NT2/D1 (cell line): ENCODE data around the gene PARL.

Experiments used
- DNase-seq: peaks from one replicate; pipeline ENCODE4 v3.0.0-alpha.2; 2011; ENCODE audit warnings: low read depth, low spot score
- H3K27me3 ChIP-seq: 2 replicates; pipeline ENCODE4 v1.6.0; 2011; ENCODE audit warnings: mild to moderate bottlenecking; ENCODE audit not compliant: insufficient read length, insufficient read depth
- H3K36me3 ChIP-seq: 2 replicates; pipeline ENCODE4 v1.6.1; 2011; ENCODE audit warnings: mild to moderate bottlenecking, low read length, mixed read lengths; ENCODE audit not compliant: insufficient read depth, insufficient read length
- H3K4me1 ChIP-seq: 2 replicates; pipeline ENCODE4 v1.5.1; 2011; ENCODE audit not compliant: insufficient read depth, insufficient read length
- H3K4me3 ChIP-seq: 2 replicates; pipeline ENCODE4 v1.5.1; 2011; ENCODE audit warnings: low read depth; ENCODE audit not compliant: insufficient read length
- H3K9ac ChIP-seq: 2 replicates; pipeline ENCODE4 v1.6.0; 2011; ENCODE audit warnings: low read depth; ENCODE audit not compliant: insufficient read length
- H3K9me3 ChIP-seq: 2 replicates; pipeline ENCODE4 v1.5.1; 2011; ENCODE audit warnings: mild to moderate bottlenecking, low read length; ENCODE audit not compliant: insufficient read depth
- SUZ12 ChIP-seq: IDR thresholded peaks from 2 replicates; pipeline ENCODE4 v1.6.1; 2011; ENCODE audit not compliant: insufficient read length, insufficient read depth; ENCODE audit errors: extremely low read depth
- YY1 ChIP-seq: IDR thresholded peaks from 2 replicates; pipeline ENCODE4 v1.6.1; 2011; ENCODE audit not compliant: insufficient read length, insufficient read depth
- ZNF274 ChIP-seq: IDR thresholded peaks from 2 replicates; pipeline ENCODE4 v1.6.1; 2011; ENCODE audit warnings: mild to moderate bottlenecking, low read depth, low read length

PARL gene, protein sequence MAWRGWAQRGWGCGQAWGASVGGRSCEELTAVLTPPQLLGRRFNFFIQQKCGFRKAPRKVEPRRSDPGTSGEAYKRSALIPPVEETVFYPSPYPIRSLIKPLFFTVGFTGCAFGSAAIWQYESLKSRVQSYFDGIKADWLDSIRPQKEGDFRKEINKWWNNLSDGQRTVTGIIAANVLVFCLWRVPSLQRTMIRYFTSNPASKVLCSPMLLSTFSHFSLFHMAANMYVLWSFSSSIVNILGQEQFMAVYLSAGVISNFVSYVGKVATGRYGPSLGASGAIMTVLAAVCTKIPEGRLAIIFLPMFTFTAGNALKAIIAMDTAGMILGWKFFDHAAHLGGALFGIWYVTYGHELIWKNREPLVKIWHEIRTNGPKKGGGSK

DNA sequence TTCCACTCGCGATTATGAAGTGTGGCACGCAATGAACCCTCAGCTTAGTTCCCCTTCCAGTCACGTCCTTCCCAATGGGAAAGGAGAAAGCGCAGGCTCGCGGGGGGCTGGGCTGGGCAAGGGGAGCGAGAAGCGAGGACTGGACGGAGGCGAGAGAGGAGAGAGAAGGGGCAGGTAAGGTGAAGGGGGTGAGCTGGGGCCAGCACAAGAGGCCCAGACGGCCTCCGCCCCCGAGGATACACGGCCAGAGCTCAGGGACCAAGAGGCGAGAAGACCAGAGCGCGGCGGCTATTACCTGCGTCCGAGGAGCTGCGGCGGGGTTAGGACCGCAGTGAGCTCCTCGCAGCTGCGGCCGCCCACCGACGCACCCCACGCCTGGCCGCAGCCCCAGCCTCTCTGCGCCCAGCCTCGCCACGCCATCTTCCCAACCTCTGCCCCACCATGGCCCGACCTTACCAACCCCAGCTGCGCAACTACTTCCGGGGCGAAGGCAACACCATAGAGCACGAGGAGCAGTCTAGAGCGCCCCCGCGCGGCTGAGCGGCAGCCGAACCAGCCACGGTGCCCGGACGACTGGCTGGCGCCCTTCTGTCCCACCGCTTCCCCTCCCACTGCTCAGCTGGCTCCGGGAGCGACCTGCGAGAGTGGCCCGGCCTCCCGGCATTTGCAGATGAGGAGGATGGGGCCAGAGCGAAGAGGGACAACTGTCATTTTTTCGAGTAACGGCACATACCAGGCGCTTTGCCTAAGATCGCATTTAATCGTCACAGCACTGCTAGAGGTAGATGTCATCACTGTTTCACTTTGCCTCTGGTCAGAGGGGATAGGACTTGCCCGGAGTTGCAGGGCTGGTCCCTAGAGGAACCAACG lies at the start of gene PARL:
Gene PARL, minus strand, starts transcription at position 454 of the 870 bp plus-strand sequence. Its CDS starts 34 bp downstream, at position 420.
- Histone ChIP-seq H3K27me3 (peaks cover 5% of the 10 kb centered on the region), H3K4me1 (no peaks in the 10 kb centered on the region), H3K9ac (peak within 1 kb of the TSS; percentile 99), H3K4me3 (peak within 1 kb of the TSS; percentile 95), H3K9me3 (no peaks in the 10 kb centered on the region), H3K36me3 (peaks cover 13% of the 10 kb centered on the region)
- TF ChIP-seq ZNF274 (no peak), YY1 (peak; percentile 74)
- DNase-seq: peak; percentile 89

DNA sequence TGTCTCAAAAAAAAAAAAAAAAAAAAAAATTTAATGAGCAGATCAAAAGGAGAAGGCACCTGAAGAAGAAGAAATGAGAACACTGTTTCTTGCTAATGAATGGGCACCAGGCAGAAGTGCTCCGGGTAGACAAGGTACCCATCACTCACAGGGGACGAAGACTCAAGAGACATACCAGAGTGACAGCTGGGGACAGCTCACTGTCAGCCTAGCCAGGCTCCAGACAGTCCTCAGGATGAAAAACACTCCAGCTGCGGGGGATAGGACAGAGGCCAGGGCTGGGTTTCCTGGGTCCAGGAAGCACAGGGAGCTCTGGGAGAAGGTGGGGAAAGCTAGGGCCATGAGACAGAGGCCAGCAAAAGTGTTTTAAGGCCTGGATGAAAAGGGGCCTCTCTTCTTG lies 48.5 kb upstream of the PARL start:
- H3K9me3 ChIP-seq: no peaks in the 10 kb centered on the region
- TF ChIP-seq YY1: no peak
- no peak for TF ChIP-seq SUZ12
- no peak for TF ChIP-seq ZNF274
- H3K36me3 ChIP-seq: peaks cover 71% of the 10 kb centered on the region
- DNase-seq: no peak
- no peak overlapping the region for H3K9ac ChIP-seq
- no peak overlapping the region for H3K4me3 ChIP-seq
- H3K4me1 ChIP-seq: no peaks in the 10 kb centered on the region
- H3K27me3 ChIP-seq: no peaks in the 10 kb centered on the region

DNA sequence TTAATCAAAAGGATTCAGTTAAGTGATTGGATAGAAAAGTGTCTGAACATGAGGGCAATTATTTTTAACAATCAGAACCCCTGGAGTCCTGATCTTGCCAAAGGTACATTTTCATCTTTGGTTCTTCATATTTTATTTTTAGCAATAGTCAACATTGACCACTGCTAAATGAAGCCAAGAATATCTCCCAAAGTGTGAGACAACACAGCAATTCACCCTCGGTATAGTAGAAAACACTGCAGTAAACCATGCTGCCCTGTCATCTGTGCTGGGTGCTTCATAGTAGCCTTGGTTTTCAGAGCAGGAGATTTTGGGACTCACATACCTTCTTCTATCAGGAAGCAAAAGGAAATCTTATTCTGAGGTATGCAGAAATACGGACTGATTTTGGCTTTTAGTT lies 47.2 kb upstream of the PARL start:
- no peak overlapping the region for H3K9ac ChIP-seq
- H3K27me3 ChIP-seq: no peaks in the 10 kb centered on the region
- TF ChIP-seq ZNF274 (no peak), YY1 (no peak), SUZ12 (no peak)
- H3K36me3 ChIP-seq: peaks cover 69% of the 10 kb centered on the region
- no peak overlapping the region for H3K4me3 ChIP-seq
- DNase-seq: no peak
- no peaks in the 10 kb centered on the region for H3K4me1 ChIP-seq
- H3K9me3 ChIP-seq: no peaks in the 10 kb centered on the region

DNA sequence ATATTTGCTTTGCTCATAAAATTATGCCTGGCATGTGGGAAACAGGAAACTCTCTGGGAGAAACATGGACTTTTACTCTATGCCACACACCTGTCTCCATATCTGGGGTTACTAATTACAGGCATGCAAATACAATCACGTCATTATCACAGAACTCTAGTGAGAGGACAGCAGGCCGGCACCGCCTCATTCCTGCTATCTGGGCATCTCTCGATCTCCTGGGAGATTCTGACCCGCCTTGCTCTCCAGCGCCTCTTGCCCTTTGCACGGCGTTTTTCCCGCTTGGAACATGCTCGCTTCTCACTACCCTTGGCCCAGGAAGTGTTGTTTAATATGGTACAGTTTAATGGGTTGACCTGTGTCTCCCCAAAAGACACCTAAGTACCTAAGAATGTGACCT lies 45.4 kb upstream of the PARL start:
- DNase-seq: no peak
- no peak overlapping the region for H3K4me3 ChIP-seq
- TF ChIP-seq ZNF274 (no peak), YY1 (no peak), SUZ12 (no peak)
- no peaks in the 10 kb centered on the region for H3K27me3 ChIP-seq
- H3K9me3 ChIP-seq: no peaks in the 10 kb centered on the region
- peaks cover 65% of the 10 kb centered on the region for H3K36me3 ChIP-seq
- H3K9ac ChIP-seq: no peak overlapping the region
- no peaks in the 10 kb centered on the region for H3K4me1 ChIP-seq

DNA sequence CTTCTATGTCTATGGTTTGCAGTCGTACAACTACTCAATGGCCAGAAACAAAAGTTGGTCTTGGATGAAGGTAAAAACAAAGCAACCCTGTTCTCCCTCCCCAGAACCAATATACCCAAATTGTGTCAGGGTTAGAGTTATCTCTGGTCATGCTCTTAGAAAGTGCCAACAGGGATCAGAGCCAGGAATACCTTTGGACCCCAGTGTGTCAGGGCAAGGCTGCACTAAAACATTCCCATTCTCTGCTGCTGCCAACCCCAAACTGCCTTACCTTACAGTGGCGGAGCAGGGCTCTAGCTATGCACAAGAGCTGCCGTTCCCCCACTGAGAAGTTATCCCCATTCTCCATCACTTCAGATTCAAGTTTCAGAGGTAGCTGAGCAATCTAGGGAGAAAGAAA lies 42.4 kb upstream of the PARL start:
- no peak for DNase-seq
- Histone ChIP-seq H3K36me3 (peaks cover 70% of the 10 kb centered on the region), H3K27me3 (no peaks in the 10 kb centered on the region), H3K4me1 (no peaks in the 10 kb centered on the region), H3K9ac (no peak overlapping the region), H3K4me3 (no peak overlapping the region), H3K9me3 (no peaks in the 10 kb centered on the region)
- TF ChIP-seq SUZ12 (no peak), YY1 (no peak), ZNF274 (no peak)

DNA sequence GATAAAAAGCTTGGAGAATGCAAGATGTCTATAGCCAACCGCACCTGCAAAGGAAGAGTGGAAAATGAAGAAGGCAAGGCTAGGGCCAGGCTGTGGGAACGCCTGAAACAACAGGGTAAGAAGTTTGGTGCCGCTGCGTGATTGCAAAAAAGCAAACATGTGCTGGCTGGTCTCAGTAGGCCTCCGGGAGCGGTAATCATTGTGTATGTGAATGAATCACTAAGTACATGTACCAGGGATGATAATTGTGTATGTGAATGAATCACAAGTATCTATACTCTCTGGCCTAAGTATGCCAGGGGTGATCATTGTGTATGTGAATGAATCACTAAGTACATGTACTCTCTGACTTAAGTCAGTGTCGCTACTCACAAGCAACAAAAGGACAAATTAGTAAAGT lies 40.3 kb upstream of the PARL start:
- H3K9ac ChIP-seq: no peak overlapping the region
- H3K36me3 ChIP-seq: peaks cover 65% of the 10 kb centered on the region
- H3K27me3 ChIP-seq: no peaks in the 10 kb centered on the region
- H3K4me1 ChIP-seq: no peaks in the 10 kb centered on the region
- TF ChIP-seq ZNF274 (no peak), SUZ12 (no peak), YY1 (no peak)
- no peak for DNase-seq
- H3K9me3 ChIP-seq: no peaks in the 10 kb centered on the region
- no peak overlapping the region for H3K4me3 ChIP-seq

DNA sequence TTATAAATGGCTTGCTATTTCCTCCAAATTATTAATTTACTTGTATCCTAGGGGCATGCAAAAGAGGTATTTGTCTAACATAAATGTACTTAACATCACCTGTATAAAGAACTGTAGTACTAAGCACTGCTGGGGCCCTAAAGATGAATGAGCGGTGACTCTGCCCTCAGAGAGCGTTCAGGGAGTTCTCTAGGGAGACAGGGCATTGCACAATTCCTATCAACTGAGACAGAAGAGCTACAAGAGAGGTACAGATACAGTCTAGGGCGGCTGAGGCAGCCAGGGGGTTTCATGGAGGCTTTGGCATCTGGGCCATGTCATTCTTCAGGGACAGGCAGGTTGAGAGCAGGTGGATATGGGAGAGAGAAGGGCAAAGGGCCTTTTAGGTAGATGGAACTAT lies 39.9 kb upstream of the PARL start:
- Histone ChIP-seq H3K9me3 (no peaks in the 10 kb centered on the region), H3K4me1 (no peaks in the 10 kb centered on the region), H3K27me3 (no peaks in the 10 kb centered on the region), H3K4me3 (no peak overlapping the region), H3K36me3 (peaks cover 68% of the 10 kb centered on the region), H3K9ac (no peak overlapping the region)
- no peak for DNase-seq
- TF ChIP-seq ZNF274 (no peak), YY1 (no peak), SUZ12 (no peak)
